Colonic mucosa (tissue), 4 donors: ENCODE data around the gene ITPK1. TPM values are rescaled to one million over a fixed set of nuclear protein-coding genes. Genes with fewer than 3 reads are reported as not detected.

Source experiments
- DNase-seq: peaks from one replicate; pipeline ENCODE4 v3.0.0-alpha.2; 2020
- H3K27ac ChIP-seq: fragments of 200-600 bp; one replicate; pipeline ENCODE4 v1.8.0; 2021
- H3K27me3 ChIP-seq: fragments of 200-600 bp; one replicate; pipeline ENCODE4 v1.8.0; 2021
- H3K36me3 ChIP-seq: fragments of 200-600 bp; one replicate; pipeline ENCODE4 v1.8.0; 2021
- H3K4me1 ChIP-seq: fragments of 200-600 bp; one replicate; pipeline ENCODE4 v1.8.0; 2021; ENCODE audit warnings: mild to moderate bottlenecking
- H3K4me3 ChIP-seq: fragments of 200-600 bp; one replicate; pipeline ENCODE4 v1.8.0; 2021
- H3K9ac ChIP-seq, 2 donors: one replicate each; pipeline ENCODE4 v1.7.0; 2013; ENCODE audit warnings: control low read depth in 2 of 2, low read depth in 2 of 2, low read length in 2 of 2
- H3K9me3 ChIP-seq: fragments of 200-600 bp; one replicate; pipeline ENCODE4 v1.8.0; 2021
- CTCF ChIP-seq: fragments of 200-600 bp; IDR thresholded peaks from one replicate; pipeline ENCODE4 v1.8.0; 2022; ENCODE audit warnings: antibody characterized with exemption, mild to moderate bottlenecking
- intact Hi-C: fragments of 100-400 bp; cut with DNase I; formaldehyde crosslinking; loops from one replicate; pipeline ENCODE4 v1.14.1; 2022
- total RNA-seq, 2 donors: library from RNA; stranded (reverse); fragmentation: NEBNext Ultra II Directional in 1 of 2; extraction: Animal tissue kit (Norgen Biotek cat#: 25700) in 1 of 2; gene quantifications; one replicate each; pipeline ENCODE4 v1.2.1, GENCODE V29; 2021
- donor health status: healthy.
- donor health status: DM: no; HTN: no; CAD: no.
- donor health status: DM: no; HTN: no; CAD: no.

Gene ITPK1
- total RNA-seq, 2 donors from 2014 or later, result 118 to 134 TPM

- Histone ChIP-seq H3K27me3 (no peaks in the 10 kb centered on the region), H3K4me1 (no peaks in the 10 kb centered on the region), H3K4me3 (no peak overlapping the region), H3K36me3 (no peaks in the 10 kb centered on the region), H3K9ac (no peak overlapping the region), H3K27ac (no peak overlapping the region), H3K9me3 (no peaks in the 10 kb centered on the region)
- no peak for TF ChIP-seq CTCF
- DNase-seq, result no peak
- intact Hi-C loops, result no loop called here
These were observed 21.4 kb downstream of the ITPK1 start for GRCh38 chr14:93094121-93094918.

- H3K27me3 ChIP-seq, result no peaks in the 10 kb centered on the region
- H3K4me1 ChIP-seq, result no peaks in the 10 kb centered on the region
- H3K9ac ChIP-seq, result no peak overlapping the region
- H3K4me3 ChIP-seq, result no peak overlapping the region
- intact Hi-C loops, result no loop called here
- H3K27ac ChIP-seq, result no peak overlapping the region
- no peak for TF ChIP-seq CTCF
- H3K9me3 ChIP-seq, result no peaks in the 10 kb centered on the region
- H3K36me3 ChIP-seq, result no peaks in the 10 kb centered on the region
- DNase-seq, result no peak
These were observed 22.8 kb downstream of the ITPK1 start for GRCh38 chr14:93092606-93093556.

- Histone ChIP-seq H3K9me3 (no peaks in the 10 kb centered on the region), H3K9ac (no peak overlapping the region), H3K36me3 (no peaks in the 10 kb centered on the region), H3K4me3 (no peak overlapping the region), H3K27me3 (no peaks in the 10 kb centered on the region), H3K4me1 (no peaks in the 10 kb centered on the region), H3K27ac (no peak overlapping the region)
- no peak for DNase-seq
- TF ChIP-seq CTCF, result no peak
- intact Hi-C loops, result no loop called here
These were observed 24.1 kb downstream of the ITPK1 start for GRCh38 chr14:93091666-93092065.

GRCh38 chr14:93090826-93091555, 24.7 kb downstream of the ITPK1 start:
- H3K36me3 ChIP-seq, result no peaks in the 10 kb centered on the region
- intact Hi-C loops, result no loop called here

More at GRCh38 chr14:93090826-93091555, 24.7 kb downstream of the ITPK1 start:
- no peak for TF ChIP-seq CTCF
- Histone ChIP-seq H3K27me3 (no peaks in the 10 kb centered on the region), H3K27ac (no peak overlapping the region), H3K9me3 (no peaks in the 10 kb centered on the region), H3K4me1 (no peaks in the 10 kb centered on the region), H3K9ac (no peak overlapping the region), H3K4me3 (no peak overlapping the region)
- DNase-seq, result no peak
